ENCODE data around the gene NUDT14. TPM values are rescaled to one million over a fixed set of nuclear protein-coding genes. Genes with fewer than 3 reads are reported as not detected.

NUDT14 gene
- total and polyA plus RNA-seq, 2 of the 8 experiments (the other 6 are each of a cell fraction or from before 2014, with no cell fraction given): 25.5 to 33.3 TPM

- no peak for TF ChIP-seq CHD7 (IDR thresholded peaks at IDR 0.05; ENCODE audit: insufficient replicate concordance, low read length)
- TF ChIP-seq, protein P1, sequence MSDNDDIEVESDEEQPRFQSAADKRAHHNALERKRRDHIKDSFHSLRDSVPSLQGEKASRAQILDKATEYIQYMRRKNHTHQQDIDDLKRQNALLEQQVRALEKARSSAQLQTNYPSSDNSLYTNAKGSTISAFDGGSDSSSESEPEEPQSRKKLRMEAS (IDR thresholded peaks at IDR 0.05): no peak
- TF ChIP-seq CEBPB (IDR thresholded peaks at IDR 0.05; ENCODE audit: low read depth, low read length): no peak
- no peak for TF ChIP-seq SRF (IDR thresholded peaks at IDR 0.05; ENCODE audit: low read depth, low read length)
These were observed 40.5 kb downstream of the NUDT14 start (continued) for GRCh38 chr14:105140581-105140980.
